CD4-positive, alpha-beta T cell (primary cell): Measurements from ENCODE around the gene VSTM2L. TPM values are rescaled to one million over a fixed set of nuclear protein-coding genes. Genes with fewer than 3 reads are reported as not detected.

Experiments
- ATAC-seq: fragments of 200-7000 bp; cut with Tn5 transposase; one replicate; pipeline ENCODE4 v1.10.0; 2022; ENCODE audit warnings: mild to moderate bottlenecking; ENCODE audit not compliant: poor library complexity
- CTCF ChIA-PET: fragments of 350-600 bp; sonication (Branson Sonifier 250); formaldehyde crosslinking; loops from one replicate; lab custom pipeline; 2021; ENCODE audit warnings: antibody characterized with exemption, inconsistent platforms; lab: Charles Lee
- POLR2A ChIA-PET: fragments of 350-600 bp; sonication (Branson Sonifier 250); formaldehyde crosslinking; loops from one replicate; lab custom pipeline; 2021; ENCODE audit warnings: antibody characterized with exemption, inconsistent platforms; lab: Charles Lee
- DNase-seq, 14 experiments: peaks; one replicate each; pipeline ENCODE4 v3.0.0-alpha.2; 2013 to 2020; ENCODE audit warnings: mixed read lengths in 2 of 14
- H3K27ac ChIP-seq, 2 donors: one replicate each; pipeline versions ENCODE4 v1.5.1 to v1.7.0; 2013; ENCODE audit warnings: low read length in 2 of 2, low read depth in 1 of 2, mild to moderate bottlenecking in 1 of 2
- H3K27me3 ChIP-seq, 2 experiments: 1 replicate in 1 of 2; 2 replicates in 1 of 2; pipeline versions ENCODE4 v1.6.1 to v1.7.0; 2013; ENCODE audit warnings: low read length in 2 of 2, control low read depth in 1 of 2, mild to moderate bottlenecking in 1 of 2, moderate library complexity in 1 of 2; ENCODE audit not compliant: insufficient read depth in 2 of 2, control insufficient read depth in 1 of 2
- H3K36me3 ChIP-seq: one replicate; pipeline ENCODE4 v1.6.1; 2013; ENCODE audit warnings: low read length, control low read depth; ENCODE audit not compliant: insufficient read depth
- H3K4me1 ChIP-seq: one replicate; pipeline ENCODE4 v1.6.1; 2013; ENCODE audit warnings: low read length, control low read depth; ENCODE audit not compliant: insufficient read depth
- H3K4me3 ChIP-seq: one replicate; pipeline ENCODE4 v1.5.1; 2013; ENCODE audit warnings: mild to moderate bottlenecking, low read length, moderate library complexity
- H3K9me3 ChIP-seq, 2 experiments: 1 replicate in 1 of 2; 2 replicates in 1 of 2; pipeline versions ENCODE4 v1.6.1 to v1.7.0; 2013; ENCODE audit warnings: low read length in 2 of 2, mild to moderate bottlenecking in 2 of 2, control low read depth in 1 of 2, moderate library complexity in 1 of 2; ENCODE audit not compliant: control insufficient read depth in 1 of 2, insufficient read depth in 1 of 2
- H3K27ac Mint-ChIP-seq: one replicate; pipeline ENCODE4 v1.8.0; 2020; ENCODE audit warnings: mixed read lengths
- H3K27me3 Mint-ChIP-seq: one replicate; pipeline ENCODE4 v1.8.0; 2021; ENCODE audit warnings: mixed read lengths
- H3K36me3 Mint-ChIP-seq: one replicate; pipeline ENCODE4 v1.8.0; 2021; ENCODE audit warnings: low read depth, mixed read lengths
- H3K4me1 Mint-ChIP-seq: one replicate; pipeline ENCODE4 v1.8.0; 2021; ENCODE audit warnings: low read depth, mixed read lengths
- H3K4me3 Mint-ChIP-seq: one replicate; pipeline ENCODE4 v1.8.0; 2020; ENCODE audit warnings: mild to moderate bottlenecking, mixed read lengths
- H3K9me3 Mint-ChIP-seq: one replicate; pipeline ENCODE4 v1.8.0; 2020; ENCODE audit warnings: mixed read lengths
- CTCF ChIP-seq: fragments of 200-600 bp; IDR thresholded peaks from one replicate; pipeline ENCODE4 v1.8.0; 2022; ENCODE audit warnings: antibody characterized with exemption, mild to moderate bottlenecking
- intact Hi-C, 2 experiments: fragments of 100-400 bp; cut with DNase I in 1 of 2; cut with micrococcal nuclease in 1 of 2; formaldehyde crosslinking; loops; one replicate each; pipeline versions ENCODE4 v1.15.1 to v1.9.0; 2023 to 2025; cut with DNase I, micrococcal nuclease
- total RNA-seq, 174 experiments: library from RNA in 2 of 174; stranded (reverse) in 2 of 174; gene quantifications; one replicate each; pipeline ENCODE4 v1.2.3 and lab custom pipeline; 2021 to 2026

Gene VSTM2L
- total RNA-seq, 2 experiments from 2014 or later, result not detected

DNA sequence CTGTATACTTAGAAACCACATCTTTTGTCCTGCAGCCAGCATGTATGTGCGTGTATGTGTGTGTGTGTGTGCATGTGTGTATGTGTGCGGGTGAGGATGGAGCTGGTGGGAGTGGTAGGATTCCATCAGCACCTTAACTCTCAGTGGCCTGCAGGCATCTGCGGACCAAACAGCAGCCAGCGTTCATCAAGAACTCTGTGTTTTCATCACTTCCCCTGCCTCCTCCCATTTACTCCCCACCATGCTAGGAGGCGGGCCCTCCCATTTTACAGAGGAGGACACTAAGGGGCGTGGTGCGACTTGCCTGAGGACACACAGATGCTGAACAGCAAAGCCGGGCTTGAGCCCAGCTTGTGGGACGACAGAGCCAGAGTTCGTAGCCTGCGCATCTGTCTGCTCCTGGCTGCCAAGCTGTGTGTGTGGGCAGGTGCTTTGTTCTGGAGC is 8.9 kb downstream of the VSTM2L start:
- H3K27me3 ChIP-seq, result peaks cover 9 to 23% of the 10 kb centered on the region in 2 experiments
- Mint-ChIP-seq H3K4me3 (no peak overlapping the region), H3K27me3 (peaks cover 62% of the 10 kb centered on the region), H3K36me3 (no peaks in the 10 kb centered on the region), H3K27ac (no peak overlapping the region), H3K9me3 (no peaks in the 10 kb centered on the region), H3K4me1 (peaks cover 21% of the 10 kb centered on the region)
- no peaks in the 10 kb centered on the region for H3K36me3 ChIP-seq
- intact Hi-C loops, result loop anchor here in 1 of 2 experiments (5.0 kb wide), 1 partner anchor 80 kb away; no protein-coding TSS in a partner anchor
- ChIA-PET CTCF (no interaction called here), POLR2A (no interaction called here)
- no peak for ATAC-seq
- peaks cover 11% of the 10 kb centered on the region for H3K4me1 ChIP-seq
- H3K4me3 ChIP-seq, result no peak overlapping the region
- DNase-seq, result no peak
- no peak overlapping the region for H3K27ac ChIP-seq
- no peak for TF ChIP-seq CTCF
- peaks cover 0 to 13% of the 10 kb centered on the region in 2 experiments for H3K9me3 ChIP-seq

DNA sequence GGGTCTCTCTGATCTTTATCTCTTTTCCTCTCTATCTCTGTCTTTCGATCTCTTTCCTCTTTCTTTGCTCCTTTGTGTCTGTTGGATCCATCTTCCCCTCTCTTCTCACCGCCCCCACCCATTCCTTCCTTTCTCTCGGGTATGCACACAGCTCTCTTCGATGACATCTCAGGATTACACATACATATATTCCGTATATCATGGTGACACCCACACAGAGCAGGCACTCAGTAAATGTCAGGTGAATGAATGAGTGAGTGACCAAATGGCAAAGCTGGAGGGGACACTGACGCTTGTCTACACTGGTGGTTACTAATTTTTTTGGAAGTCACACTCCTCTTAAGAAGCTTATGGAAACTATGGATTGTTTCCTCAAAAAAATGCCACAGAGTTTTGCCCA is 9.9 kb downstream of the VSTM2L start:
- no peaks in the 10 kb centered on the region for H3K36me3 Mint-ChIP-seq
- ATAC-seq (no peak), DNase-seq (no peak)
- intact Hi-C loops, result loop anchor here in 1 of 2 experiments (5.0 kb wide), 1 partner anchor 79 kb away; no protein-coding TSS in a partner anchor
- H3K36me3 ChIP-seq, result no peaks in the 10 kb centered on the region
- TF ChIP-seq CTCF, result no peak
- peaks cover 8 to 19% of the 10 kb centered on the region in 2 experiments for H3K27me3 ChIP-seq
- ChIA-PET CTCF (no interaction called here), POLR2A (no interaction called here)
- peaks cover 21% of the 10 kb centered on the region for H3K4me1 Mint-ChIP-seq
- no peak overlapping the region for H3K4me3 ChIP-seq
- peaks cover 11% of the 10 kb centered on the region for H3K4me1 ChIP-seq
- H3K4me3 Mint-ChIP-seq, result no peak overlapping the region
- no peaks in the 10 kb centered on the region for H3K9me3 Mint-ChIP-seq
- no peak overlapping the region for H3K27ac Mint-ChIP-seq
- no peak overlapping the region for H3K27ac ChIP-seq
- H3K9me3 ChIP-seq, result peaks cover 0 to 13% of the 10 kb centered on the region in 2 experiments
- peaks cover 63% of the 10 kb centered on the region for H3K27me3 Mint-ChIP-seq

DNA sequence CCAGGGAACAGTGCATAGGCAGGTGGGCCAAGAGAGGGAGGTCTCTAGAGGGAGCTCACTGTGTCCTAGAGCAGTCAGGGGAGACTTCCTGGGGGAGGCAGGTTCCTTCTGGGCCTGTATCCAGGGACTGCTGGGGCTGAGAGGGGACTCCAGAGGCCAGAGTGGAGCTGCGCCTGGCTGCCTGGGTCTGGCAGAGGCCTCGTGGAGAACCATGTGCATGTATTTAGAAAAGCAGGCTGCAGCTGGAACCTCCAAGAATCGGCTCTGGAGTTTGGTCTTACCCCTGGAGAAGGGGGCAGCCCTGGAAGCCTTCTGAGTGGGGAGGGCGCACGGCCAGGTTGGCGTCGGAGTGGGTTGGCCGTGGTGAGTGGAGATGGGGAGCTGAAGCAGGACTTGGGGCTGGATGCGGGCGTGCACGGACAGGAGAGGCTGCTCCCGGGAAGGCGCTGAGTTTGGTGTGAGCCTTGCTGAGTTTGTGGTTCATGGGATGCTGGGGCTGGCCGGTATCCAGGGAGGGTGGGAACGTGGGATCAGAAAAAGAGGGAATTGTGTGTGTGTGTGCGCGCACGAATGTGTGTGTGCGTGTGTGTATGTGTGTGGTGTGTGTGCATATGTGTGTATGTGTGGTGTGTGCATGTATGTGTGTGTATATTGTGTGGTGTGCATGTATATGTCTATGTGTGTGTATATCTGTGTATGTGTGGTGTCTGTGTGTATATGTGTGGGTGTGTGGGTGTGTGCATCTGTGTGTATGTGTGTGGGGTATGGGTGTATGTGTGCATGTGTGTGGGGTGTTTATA is 10.8 kb downstream of the VSTM2L start:
- H3K27ac Mint-ChIP-seq, result no peak overlapping the region
- peaks cover 21% of the 10 kb centered on the region for H3K4me1 Mint-ChIP-seq

More for the DNA sequence above, 10.8 kb downstream of the VSTM2L start:
- Mint-ChIP-seq H3K9me3 (no peaks in the 10 kb centered on the region), H3K4me3 (no peak overlapping the region), H3K36me3 (no peaks in the 10 kb centered on the region), H3K27me3 (peaks cover 71% of the 10 kb centered on the region)
- H3K4me1 ChIP-seq, result peaks cover 11% of the 10 kb centered on the region
- no peaks in the 10 kb centered on the region for H3K36me3 ChIP-seq
- no peak for TF ChIP-seq CTCF
- ATAC-seq, result no peak
- intact Hi-C loops, result loop anchor here in 1 of 2 experiments (5.0 kb wide), 1 partner anchor 79 kb away; no protein-coding TSS in a partner anchor
- H3K27me3 ChIP-seq, result peaks cover 8 to 16% of the 10 kb centered on the region in 2 experiments
- H3K4me3 ChIP-seq, result no peak overlapping the region
- no peak overlapping the region for H3K27ac ChIP-seq
- ChIA-PET CTCF (no interaction called here), POLR2A (no interaction called here)
- H3K9me3 ChIP-seq, result peaks cover 0 to 13% of the 10 kb centered on the region in 2 experiments
- DNase-seq, result no peak
